ENCODE measurements around the gene GBX2. TPM values are rescaled to one million over a fixed set of nuclear protein-coding genes. Genes with fewer than 3 reads are reported as not detected.

Gene GBX2
- total and polyA plus RNA-seq, 2 of the 8 experiments (the other 6 are each of a cell fraction or from before 2014, with no cell fraction given) = 0.38 to 0.89 TPM

GRCh38 chr2:236121546-236121945, 46.6 kb downstream of the GBX2 start:
- no peak overlapping the region for H2AFZ ChIP-seq (ENCODE audit: low read length)
- TF ChIP-seq E2F6 (IDR thresholded peaks at IDR 0.05) (no peak), CREB1 (IDR thresholded peaks at IDR 0.05) (no peak), SRF (IDR thresholded peaks at IDR 0.05; ENCODE audit: low read depth, low read length) (no peak), RBBP5 (IDR thresholded peaks at IDR 0.05; ENCODE audit: borderline replicate concordance, low read depth, low read length) (no peak), POLR2A (IDR thresholded peaks at IDR 0.05; ENCODE audit: control extremely low read depth in 1 of 2, low read depth in 2 of 2, low read length in 2 of 2) (no peak), PHF8 (conservative IDR thresholded peaks at IDR 0.05; ENCODE audit: low read depth, low read length) (no peak), HDAC2 (IDR thresholded peaks at IDR 0.05; ENCODE audit: borderline replicate concordance in 1 of 2, low read depth in 2 of 2, low read length in 2 of 2) (no peak), USF2 (IDR thresholded peaks at IDR 0.05; ENCODE audit: low read length) (no peak), CHD2 (IDR thresholded peaks at IDR 0.05; ENCODE audit: low read length) (no peak), SP1 (IDR thresholded peaks at IDR 0.05; ENCODE audit: low read depth, low read length) (no peak), EGR1 (IDR thresholded peaks at IDR 0.05; ENCODE audit: borderline replicate concordance, low read depth, low read length) (no peak)

More at GRCh38 chr2:236121546-236121945, 46.6 kb downstream of the GBX2 start:
- CTCF ChIA-PET (ENCODE audit: partially characterized antibody) = interaction anchor here (1.6 kb wide), 1 partner anchor 56 kb away, joined by 4 read pairs; no protein-coding TSS in a partner anchor
- no peaks in the 10 kb centered on the region; a peak in 1 of 8 replicates for H3K36me3 ChIP-seq (ENCODE audit: control insufficient read depth in 2 of 4, insufficient read depth in 4 of 4, low read length in 3 of 4)
- DNase-seq (ENCODE audit: low read depth in 1 of 2, low spot score in 2 of 2) (no peak), FAIRE-seq (no peak)
- no peak overlapping the region for H4K91ac ChIP-seq (replicated peaks; ENCODE audit: insufficient read length, low read length)
- no peak overlapping the region for H3K4me2 ChIP-seq (ENCODE audit: insufficient read depth in 1 of 2, low read depth in 2 of 2, low read length in 2 of 2)
- H4K8ac ChIP-seq (ENCODE audit: extremely low read depth, insufficient read depth, low read length) = no peak overlapping the region
- no peak overlapping the region for H2BK12ac ChIP-seq (ENCODE audit: low read depth, low read length)
- WGBS, 2 experiments (ENCODE audit: extremely low coverage in 1 of 2, insufficient coverage in 1 of 2, insufficient read length in 1 of 2, insufficient replicate concordance in 2 of 2, low coverage in 1 of 2, low lambda C conversion rate in 2 of 2, missing lambda C conversion rate in 1 of 2) = 96% methylated on average over 7 of the region's 7 CpGs; no CpG with 5 or more reads in 1 of the 2 experiments
- H4K20me1 ChIP-seq (replicated peaks in 1 of 2; ENCODE audit: control insufficient read depth in 1 of 2, insufficient read depth in 2 of 2, low read length in 2 of 2) = peaks cover 7 to 10% of the 10 kb centered on the region in 2 experiments
- H3K14ac ChIP-seq (ENCODE audit: insufficient read length) = no peak overlapping the region
- H3K23ac ChIP-seq (ENCODE audit: insufficient read length) = no peak overlapping the region
- no peaks in the 10 kb centered on the region for H3K23me2 ChIP-seq (ENCODE audit: low read depth, low read length)
- peaks cover 0 to 12% (median 8%) of the 10 kb centered on the region in 4 experiments; a peak in 6 of 7 replicates for H3K27me3 ChIP-seq (replicated peaks in 1 of 4; ENCODE audit: control insufficient read depth in 3 of 4, extremely low read depth in 1 of 4, insufficient read depth in 3 of 4, low read length in 3 of 4)
- no peak overlapping the region for H2BK120ac ChIP-seq (replicated peaks; ENCODE audit: low read depth, low read length)
- H3K27ac ChIP-seq (ENCODE audit: low read depth, low read length) = no peak overlapping the region
- H2BK5ac ChIP-seq (ENCODE audit: low read depth, low read length) = no peak overlapping the region
- no peaks in the 10 kb centered on the region for H3K79me2 ChIP-seq (ENCODE audit: control insufficient read depth in 1 of 2, insufficient read depth in 2 of 2, low read length in 2 of 2)
- no peak overlapping the region for H2AK5ac ChIP-seq (ENCODE audit: low read depth, low read length)
- H2BK20ac ChIP-seq (ENCODE audit: low read length) = no peak overlapping the region
- no peak overlapping the region for H3K9ac ChIP-seq (replicated peaks in 1 of 4; ENCODE audit: extremely low read depth in 1 of 4, low read depth in 3 of 4, low read length in 3 of 4)
- no peak overlapping the region for H4K5ac ChIP-seq (ENCODE audit: insufficient read length, low read depth, low read length)
- no peak overlapping the region for H3K56ac ChIP-seq (replicated peaks; ENCODE audit: insufficient read length, low read depth, low read length)
- POLR2A ChIA-PET (ENCODE audit: partially characterized antibody) = no interaction called here
- H3K4me3 ChIP-seq (ENCODE audit: extremely low read depth in 1 of 4, insufficient read depth in 2 of 4, low read depth in 3 of 4, low read length in 4 of 4) = no peak overlapping the region
- H3K79me1 ChIP-seq (ENCODE audit: low read depth, low read length) = no peaks in the 10 kb centered on the region
- H3K18ac ChIP-seq (ENCODE audit: extremely low read depth, low read length) = no peak overlapping the region
- H2BK15ac ChIP-seq (ENCODE audit: low read length) = no peak overlapping the region
- no peaks in the 10 kb centered on the region for H3K9me3 ChIP-seq (ENCODE audit: insufficient read depth in 2 of 2, low read depth in 1 of 2, low read length in 1 of 2)
- no peak overlapping the region for H3K4ac ChIP-seq (replicated peaks; ENCODE audit: insufficient read length, low read depth, low read length)
- H3K4me1 ChIP-seq (replicated peaks in 1 of 4; ENCODE audit: control insufficient read depth in 3 of 4, insufficient read depth in 4 of 4, low read length in 3 of 4) = peaks cover 0 to 9% (median 4%) of the 10 kb centered on the region in 4 experiments; a peak in 5 of 7 replicates

All from H1 (cell line).